Measurements from ENCODE around the gene HMGCS2.

HMGCS2 gene

GRCh38 chr1:119768778-119769177 lies at the start of gene HMGCS2:
Gene HMGCS2 (minus strand): TSS chr1:119768905. CDS start chr1:119768844, 61 bp downstream.
- DNase-seq, result no peak

- DNase-seq, result no peak
Observed at GRCh38 chr1:119818181-119818580, 49.5 kb upstream of the HMGCS2 start.

- DNase-seq, result no peak
Observed at GRCh38 chr1:119816407-119816806, 47.7 kb upstream of the HMGCS2 start.

GRCh38 chr1:119815928-119816327 lies 47.2 kb upstream of the HMGCS2 start:
- no peak for DNase-seq

- no peak for DNase-seq
Observed at GRCh38 chr1:119815361-119815760, 46.7 kb upstream of the HMGCS2 start.

- DNase-seq, result no peak
Observed at GRCh38 chr1:119814288-119814687, 45.6 kb upstream of the HMGCS2 start.

GRCh38 chr1:119811985-119812557 lies 43.4 kb upstream of the HMGCS2 start:
- DNase-seq, result no peak

GRCh38 chr1:119811387-119811786 lies 42.7 kb upstream of the HMGCS2 start, which contains the start of gene REG4:
Gene REG4 (minus strand): TSS chr1:119811460. CDS start chr1:119808769, 2,691 bp downstream.
- no peak for DNase-seq

- peak; percentile 60 for DNase-seq
Observed at GRCh38 chr1:119808972-119809550, 40.4 kb upstream of the HMGCS2 start.

- no peak for DNase-seq
Observed at GRCh38 chr1:119808491-119808890, 39.8 kb upstream of the HMGCS2 start.

- no peak for DNase-seq
Observed at GRCh38 chr1:119806489-119806888, 37.8 kb upstream of the HMGCS2 start.

GRCh38 chr1:119805746-119806145 lies 37.0 kb upstream of the HMGCS2 start:
- DNase-seq, result no peak

- no peak for DNase-seq
Observed at GRCh38 chr1:119805247-119805646, 36.5 kb upstream of the HMGCS2 start.

- no peak for DNase-seq
Observed at GRCh38 chr1:119799599-119800177, 31.0 kb upstream of the HMGCS2 start.

GRCh38 chr1:119799003-119799402 lies 30.3 kb upstream of the HMGCS2 start:
- no peak for DNase-seq

- no peak for DNase-seq
Observed at GRCh38 chr1:119797606-119798005, 28.9 kb upstream of the HMGCS2 start.

GRCh38 chr1:119797162-119797561 lies 28.5 kb upstream of the HMGCS2 start:
- no peak for DNase-seq

- DNase-seq, result no peak
Observed at GRCh38 chr1:119795261-119796200, 26.8 kb upstream of the HMGCS2 start.

GRCh38 chr1:119794876-119795240 lies 26.2 kb upstream of the HMGCS2 start:
- DNase-seq, result no peak

GRCh38 chr1:119794230-119794875 lies 25.6 kb upstream of the HMGCS2 start:
- DNase-seq, result no peak

- no peak for DNase-seq
Observed at GRCh38 chr1:119791377-119791776, 22.7 kb upstream of the HMGCS2 start.

GRCh38 chr1:119790451-119791198 lies 21.9 kb upstream of the HMGCS2 start:
- DNase-seq, result no peak
